Measurements from ENCODE around the gene NRF1. TPM values are rescaled to one million over a fixed set of nuclear protein-coding genes. Genes with fewer than 3 reads are reported as not detected.

The NRF1 gene
- total RNA-seq, 2 donors from 2014 or later: 15.6 to 21.7 TPM

DNA sequence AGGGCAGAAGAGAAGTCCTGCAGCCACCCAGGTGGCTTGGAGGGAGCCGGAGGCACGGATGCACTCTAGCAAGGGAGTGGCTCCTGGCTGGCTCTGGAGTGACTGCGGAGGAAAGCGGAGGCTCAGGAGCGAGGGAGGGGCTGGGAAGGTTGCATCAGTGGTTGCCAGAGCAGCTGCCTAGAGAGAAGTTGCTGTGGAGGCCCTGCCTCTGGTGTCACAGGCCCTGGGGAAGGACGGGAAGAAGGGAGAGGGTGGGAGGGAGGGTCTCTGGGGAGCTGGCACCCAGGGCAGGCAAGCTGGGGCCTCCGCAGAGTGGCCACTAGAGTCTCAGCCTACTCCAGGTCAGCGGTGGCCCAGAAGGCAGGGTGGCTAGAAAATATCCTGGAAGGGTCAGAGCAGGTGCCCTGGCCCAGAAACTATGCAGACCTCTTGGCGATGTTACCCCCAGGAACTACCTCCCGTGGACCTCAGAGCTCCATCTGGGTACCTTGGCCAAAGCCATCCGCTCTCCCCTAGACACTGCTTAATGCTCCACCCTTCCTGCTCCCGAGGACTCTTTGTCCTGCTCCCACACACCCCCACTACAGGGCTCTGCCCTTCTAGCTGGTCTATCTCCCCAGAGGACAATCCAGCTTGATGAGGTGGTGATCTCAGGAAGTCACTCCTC is 164.3 kb downstream of the NRF1 start:
- H3K27ac Mint-ChIP-seq: no peak overlapping the region
- DNase-seq (ENCODE audit: low spot score in 2 of 2): no peak
- H3K36me3 Mint-ChIP-seq: no peaks in the 10 kb centered on the region
- no peak for ATAC-seq
- H3K9me3 Mint-ChIP-seq: no peaks in the 10 kb centered on the region

DNA sequence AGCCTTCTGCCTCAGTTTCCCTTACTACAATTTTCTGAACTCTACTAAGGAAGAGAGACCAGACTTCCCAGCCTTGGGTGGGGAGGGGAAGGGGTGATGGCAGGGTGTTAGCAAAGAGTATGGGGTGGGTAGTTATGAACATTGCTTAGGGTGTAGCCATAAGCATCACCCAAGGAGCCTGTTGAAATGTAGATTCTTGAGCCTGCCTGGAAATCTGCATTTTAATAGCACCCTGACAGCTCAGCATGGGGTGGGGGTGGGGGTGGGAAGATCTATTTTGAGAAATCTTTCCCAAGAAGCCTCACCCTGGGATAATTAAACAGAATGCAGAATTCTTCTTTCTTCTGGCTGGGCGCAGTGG is 164.8 kb downstream of the NRF1 start:
- DNase-seq (ENCODE audit: low spot score in 2 of 2): no peak
- H3K9me3 Mint-ChIP-seq: no peaks in the 10 kb centered on the region
- ATAC-seq: no peak
- no peak overlapping the region for H3K27ac Mint-ChIP-seq
- H3K36me3 Mint-ChIP-seq: no peaks in the 10 kb centered on the region

DNA sequence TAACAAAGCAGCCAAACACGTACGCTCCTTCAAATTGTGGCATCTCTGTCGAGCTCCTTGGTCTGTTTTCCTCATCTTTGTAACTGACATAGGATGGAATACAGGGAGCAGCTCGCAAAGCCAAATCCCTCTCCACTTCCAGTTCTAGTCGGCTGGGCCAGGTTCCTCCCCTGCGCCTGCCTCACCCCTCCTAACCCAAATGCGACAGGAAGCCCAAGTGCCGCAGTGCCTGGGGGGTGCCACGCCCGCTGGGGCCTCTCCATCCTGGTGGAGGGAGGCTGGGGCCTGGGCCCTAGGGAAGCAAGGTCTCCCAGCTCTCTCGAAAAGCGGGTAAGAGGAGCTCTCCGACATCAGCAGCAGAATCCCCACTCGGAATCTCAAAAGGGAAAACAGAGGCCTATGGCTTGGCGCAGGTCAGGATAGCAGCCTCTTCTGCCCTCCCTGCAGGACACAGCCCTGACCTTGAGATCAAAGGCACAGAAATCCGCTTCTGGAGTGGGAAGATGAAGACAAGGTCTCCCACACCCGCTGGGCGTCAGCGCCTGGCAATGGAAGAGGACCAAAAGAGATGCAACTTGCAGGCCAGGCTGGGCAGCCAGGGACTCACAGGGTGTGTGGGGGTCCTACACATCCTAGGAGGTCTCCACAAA is 165.8 kb downstream of the NRF1 start:
- Mint-ChIP-seq H3K36me3 (peaks cover 0 to 2% of the 10 kb centered on the region in 2 donors), H3K9me3 (no peaks in the 10 kb centered on the region), H3K27ac (no peak overlapping the region)
- DNase-seq (ENCODE audit: low spot score in 2 of 2) (no peak), ATAC-seq (no peak)

DNA sequence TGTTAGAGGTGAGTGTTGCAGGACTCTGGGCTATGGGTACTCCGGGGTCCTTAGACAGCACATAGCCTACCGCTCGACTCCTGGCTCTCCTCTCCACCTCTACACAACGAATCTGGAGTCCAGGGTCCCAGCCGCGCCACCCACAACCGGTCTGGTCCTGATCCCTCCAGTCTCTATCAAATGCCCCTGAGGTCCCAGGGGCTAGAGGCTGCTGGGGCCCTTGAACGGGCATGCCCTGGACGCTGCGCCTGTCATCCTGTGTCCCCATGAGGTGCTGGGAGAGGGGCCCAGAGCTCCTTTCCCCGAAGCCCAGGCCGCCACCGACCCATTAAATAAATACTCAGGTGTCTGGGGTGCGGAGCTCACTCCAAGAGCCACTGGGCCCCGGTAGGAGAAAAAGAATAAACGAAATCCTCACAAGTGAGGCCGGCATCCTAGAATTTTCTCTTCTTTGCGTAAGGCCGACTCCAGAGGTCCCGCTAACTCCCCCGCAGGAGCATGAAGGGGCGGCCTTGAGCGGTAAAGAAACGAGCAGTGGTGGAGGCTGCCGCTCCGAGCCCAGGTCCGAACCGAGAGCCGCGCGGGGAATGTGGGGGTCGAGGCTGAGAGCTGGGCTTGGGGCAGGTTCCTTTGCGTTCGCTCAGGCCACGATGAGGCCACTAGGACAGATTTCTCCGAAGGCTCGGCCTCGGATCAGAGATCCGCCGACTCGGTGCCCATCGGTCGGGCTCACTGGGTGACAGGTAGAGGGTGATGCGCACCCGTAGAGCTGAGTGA is 166.7 kb downstream of the NRF1 start:
- H3K36me3 Mint-ChIP-seq: peaks cover 0 to 7% of the 10 kb centered on the region in 2 donors
- H3K27ac Mint-ChIP-seq: no peak overlapping the region
- ATAC-seq (no peak), DNase-seq (ENCODE audit: low spot score in 2 of 2) (no peak)
- no peaks in the 10 kb centered on the region for H3K9me3 Mint-ChIP-seq

DNA sequence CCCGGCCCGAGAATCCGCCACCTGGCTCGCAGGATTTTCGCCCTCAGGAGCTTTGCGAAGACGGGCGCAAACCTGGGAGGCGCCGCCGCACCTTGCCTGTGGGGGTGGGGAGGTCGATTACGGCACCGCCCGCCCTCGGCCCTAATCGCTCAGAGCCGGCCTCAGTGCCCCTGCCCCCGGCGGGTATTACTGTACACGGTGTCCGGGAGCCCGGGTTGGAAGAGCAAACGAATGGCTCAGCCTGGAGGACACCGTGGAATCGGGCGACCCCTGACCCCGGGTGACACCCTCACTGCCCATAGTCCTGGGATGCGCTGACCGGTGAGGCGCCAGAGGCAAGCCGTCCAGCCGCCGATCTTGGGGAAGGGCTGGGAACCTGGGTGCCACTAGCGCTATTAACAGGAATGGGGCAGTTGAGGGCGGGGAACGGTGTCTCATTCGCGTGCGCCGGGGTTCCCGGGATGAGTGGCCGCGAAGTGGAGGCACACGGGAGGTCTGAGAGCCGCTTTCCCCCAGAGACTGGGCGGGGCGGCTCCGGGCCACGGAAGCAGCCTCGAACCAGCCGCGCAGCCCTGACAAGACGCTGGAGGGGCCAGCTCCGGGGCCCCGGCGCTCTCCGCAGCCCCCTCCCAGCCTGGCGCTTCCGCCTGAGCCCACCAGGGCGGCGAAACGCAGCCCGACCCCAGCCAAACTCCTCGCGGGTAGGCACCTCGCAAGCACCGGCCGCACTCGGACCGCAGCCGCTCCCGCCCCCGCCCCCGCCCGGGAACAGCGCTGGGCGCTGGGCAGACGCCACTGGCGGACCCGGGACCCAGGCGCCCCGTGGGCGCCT is 167.5 kb downstream of the NRF1 start:
- Mint-ChIP-seq H3K9me3 (no peaks in the 10 kb centered on the region), H3K27ac (no peak overlapping the region), H3K36me3 (peaks cover 0 to 7% of the 10 kb centered on the region in 2 donors)
- ATAC-seq (no peak), DNase-seq (ENCODE audit: low spot score in 2 of 2) (peak in 1 of 2 donors; percentile 25)

DNA sequence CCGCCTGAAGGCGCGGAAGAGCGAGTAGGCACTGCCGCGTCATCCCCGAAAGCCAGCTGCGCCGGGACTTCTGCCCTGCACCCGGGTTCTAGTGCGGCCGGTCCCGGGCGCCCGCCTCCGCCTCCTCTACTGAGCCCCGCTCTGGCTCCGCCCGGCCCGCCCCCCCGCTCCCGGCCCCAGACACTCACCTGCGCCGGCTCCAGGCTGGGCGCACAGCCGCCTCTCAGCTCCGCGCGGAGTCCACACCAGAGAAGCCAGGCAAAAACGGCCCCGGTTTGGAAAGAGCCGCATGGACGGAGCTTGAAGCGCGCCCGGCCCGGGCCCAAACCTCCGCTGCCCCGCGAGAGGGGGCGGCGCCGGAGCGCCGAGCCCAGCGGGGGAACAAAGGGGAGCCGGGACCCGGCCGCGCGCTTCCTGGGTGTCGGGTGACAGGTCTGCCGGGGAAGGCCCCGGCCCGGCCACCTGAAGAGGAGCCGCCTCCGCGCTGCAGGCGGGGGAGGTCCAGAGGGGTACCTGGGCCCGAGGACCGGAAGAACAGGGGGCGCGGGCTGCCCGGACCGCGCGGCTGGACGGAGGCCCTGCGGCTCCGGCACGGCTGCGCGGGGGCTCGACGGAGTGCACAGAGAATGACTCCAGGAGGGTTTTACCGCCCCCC is 168.2 kb downstream of the NRF1 start:
- Mint-ChIP-seq H3K36me3 (peaks cover 0 to 7% of the 10 kb centered on the region in 2 donors), H3K27ac (no peak overlapping the region), H3K9me3 (no peaks in the 10 kb centered on the region)
- ATAC-seq (peak; percentile 59 to 71), DNase-seq (ENCODE audit: low spot score in 2 of 2) (peak; percentile 56 to 66)

DNA sequence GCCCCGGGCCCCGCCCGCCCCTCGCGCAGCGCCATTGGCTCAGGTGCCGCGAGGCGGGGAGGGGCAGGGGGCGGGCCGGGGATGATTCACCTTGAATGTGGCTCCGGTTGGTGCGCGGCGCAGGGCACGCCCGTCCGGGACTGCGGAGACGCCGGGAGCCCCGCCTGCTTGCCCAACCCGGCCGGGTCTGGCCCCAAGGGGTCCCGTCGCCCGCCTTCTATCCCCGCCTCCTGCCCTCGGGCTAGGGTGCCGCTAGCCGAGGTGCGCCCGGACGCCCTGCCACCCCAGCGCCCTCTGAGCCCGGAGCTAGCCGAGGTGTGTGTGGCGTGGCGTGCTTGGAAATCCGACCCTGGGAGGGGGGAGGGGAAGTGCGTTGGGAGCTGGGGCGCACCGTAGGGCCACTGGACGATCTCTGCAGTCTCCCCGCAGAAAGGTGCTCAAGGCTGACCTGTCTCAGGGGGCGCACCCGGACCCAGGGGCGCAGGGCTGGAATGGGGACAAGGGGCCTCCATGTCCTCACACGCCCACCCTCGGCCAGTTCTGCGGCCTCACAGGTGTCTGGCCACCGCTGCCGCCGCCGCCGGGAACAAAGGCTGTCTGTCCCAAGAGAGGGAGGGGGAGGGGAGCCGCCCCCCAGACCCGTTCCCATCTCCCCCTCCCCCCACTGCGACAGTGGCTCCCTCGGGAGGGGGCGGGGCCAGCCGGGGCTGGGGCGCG is 168.9 kb downstream of the NRF1 start:
- ATAC-seq: peak; percentile 84 to 89
- Mint-ChIP-seq H3K36me3 (peaks cover 0 to 7% of the 10 kb centered on the region in 2 donors), H3K9me3 (no peaks in the 10 kb centered on the region), H3K27ac (no peak overlapping the region)
- peak; percentile 67 to 78 for DNase-seq (ENCODE audit: low spot score in 2 of 2)

DNA sequence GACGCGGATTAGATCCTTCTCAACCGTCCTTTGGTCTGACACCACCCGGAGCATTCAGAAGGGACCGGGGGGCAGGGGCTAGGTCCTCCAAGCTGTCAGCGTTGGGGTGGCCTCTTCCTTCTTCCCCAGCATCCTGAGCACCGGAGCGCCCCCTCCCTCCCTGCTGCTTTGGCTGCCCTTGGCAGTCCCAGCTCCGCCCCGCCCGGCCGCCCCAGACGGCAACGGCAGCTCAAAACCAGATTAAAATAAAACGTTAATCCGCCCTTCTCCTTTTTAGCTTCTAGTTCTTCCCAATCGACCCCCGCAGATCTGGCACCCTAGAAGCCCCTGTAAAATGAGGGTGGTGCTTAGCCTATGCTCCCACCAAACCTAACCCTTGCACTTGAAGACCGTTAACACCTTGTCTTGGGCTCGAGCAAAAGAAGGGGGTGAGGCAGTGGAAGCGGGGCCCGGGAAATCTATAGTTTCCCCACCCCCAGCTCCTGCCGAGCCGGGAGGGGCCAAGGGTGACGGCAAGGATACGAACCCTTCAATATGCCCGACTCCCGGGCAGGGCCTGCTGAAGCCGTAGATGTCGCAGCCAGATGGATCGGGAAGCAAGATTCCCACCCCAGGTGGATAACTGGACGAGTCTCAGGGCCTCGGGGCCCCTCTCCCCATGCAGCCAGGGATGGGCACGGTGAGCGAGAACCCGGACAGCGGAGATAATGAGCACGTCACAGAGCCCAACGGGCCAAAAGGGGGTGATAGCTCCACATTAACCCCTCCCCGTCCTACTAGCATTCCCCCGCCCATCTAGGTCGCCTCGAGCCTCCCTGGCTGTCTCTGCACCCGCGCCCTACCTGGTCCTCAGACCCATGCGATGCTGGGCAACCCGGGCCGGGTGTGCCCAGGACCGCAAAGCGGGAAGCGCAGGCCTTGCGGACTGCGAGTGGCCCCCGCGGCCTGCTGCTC is 169.7 kb downstream of the NRF1 start:
- Mint-ChIP-seq H3K9me3 (no peaks in the 10 kb centered on the region), H3K36me3 (peaks cover 0 to 7% of the 10 kb centered on the region in 2 donors), H3K27ac (no peak overlapping the region)
- DNase-seq (ENCODE audit: low spot score in 2 of 2) (peak in 1 of 2 donors; percentile 44), ATAC-seq (no peak)

DNA sequence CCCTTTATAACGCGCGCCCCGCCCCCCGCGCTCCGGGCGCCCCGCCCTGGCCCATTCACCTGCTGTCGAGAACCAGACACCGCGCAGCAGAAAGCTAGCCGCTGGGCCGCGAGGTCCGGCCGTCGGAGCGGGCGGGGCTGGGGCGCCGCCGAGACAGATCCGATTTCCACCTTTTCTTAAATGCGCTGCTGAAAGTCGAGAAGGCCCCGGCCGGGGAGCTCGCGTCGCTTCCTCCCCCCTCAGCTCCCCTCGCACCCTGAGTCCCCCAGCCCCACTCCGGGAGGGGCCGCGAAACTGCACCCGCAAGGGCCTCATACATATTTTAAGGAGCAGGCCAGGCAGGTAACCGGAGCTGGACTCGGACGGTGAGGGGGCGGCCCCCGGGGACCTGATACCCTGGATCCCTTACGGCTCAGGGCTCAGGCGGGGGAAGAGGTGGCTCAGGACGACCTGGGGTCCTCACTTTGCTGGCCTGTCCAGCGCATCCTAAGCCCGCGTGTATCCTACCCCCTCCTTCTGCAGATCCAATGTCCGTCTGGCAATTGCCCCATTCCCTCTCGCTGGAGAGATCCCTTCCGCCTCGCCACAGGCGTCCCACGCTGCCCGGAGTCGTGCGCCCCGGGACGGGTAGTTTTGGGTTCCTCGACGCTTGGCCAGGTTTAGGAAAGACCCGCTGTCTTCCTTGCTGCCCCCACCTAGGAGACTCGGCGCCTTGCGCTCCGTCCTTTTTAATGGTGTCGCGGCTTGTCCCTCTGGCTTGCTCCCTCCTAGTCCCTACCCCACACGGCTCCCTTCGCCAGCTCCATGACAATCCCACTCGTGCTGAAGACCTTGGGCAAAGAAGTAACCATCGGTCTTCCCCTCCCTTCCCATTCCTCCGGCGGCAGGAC is 170.7 kb downstream of the NRF1 start:
- H3K27ac Mint-ChIP-seq: no peak overlapping the region

DNA sequence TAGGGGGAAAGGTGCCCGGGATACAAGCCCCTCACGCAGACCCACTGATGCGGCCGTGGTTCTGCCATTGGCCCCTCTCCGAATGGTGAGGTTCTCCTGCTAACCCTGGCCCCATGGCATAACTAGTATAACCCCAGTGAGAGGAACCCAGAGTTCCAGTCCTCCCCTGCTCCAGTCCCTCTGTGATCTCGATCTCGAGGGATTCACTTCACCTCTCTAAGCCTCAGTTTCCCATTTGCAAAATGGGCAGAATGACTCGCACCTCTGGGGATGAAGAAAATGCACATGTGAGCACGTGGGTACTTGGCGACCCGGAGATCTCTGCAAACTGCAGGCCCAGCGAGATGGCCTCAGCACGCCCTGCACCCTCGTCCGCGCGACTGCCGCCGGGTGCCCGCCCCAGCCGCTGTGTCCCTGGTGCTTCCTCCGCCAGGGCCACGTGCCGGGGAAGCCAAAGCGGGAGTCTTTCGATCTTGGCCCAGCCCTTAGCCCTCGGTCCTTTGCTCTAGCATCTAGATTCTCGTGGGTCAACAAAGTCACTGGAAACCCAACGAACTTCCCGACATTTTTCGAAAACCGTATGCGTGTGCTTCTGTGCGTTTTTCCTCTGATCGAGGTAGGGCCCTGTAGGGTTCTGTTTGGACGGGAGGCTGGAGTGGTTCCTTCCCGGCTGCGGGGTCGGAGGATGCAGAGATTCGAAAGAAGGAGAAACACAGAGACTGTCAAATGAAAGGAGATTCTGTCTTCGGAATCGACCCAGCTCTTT is 171.5 kb downstream of the NRF1 start:
- ATAC-seq (no peak), DNase-seq (ENCODE audit: low spot score in 2 of 2) (peak in 1 of 2 donors; percentile 25)
- H3K9me3 Mint-ChIP-seq: no peaks in the 10 kb centered on the region
- H3K27ac Mint-ChIP-seq: no peak overlapping the region
- peaks cover 0 to 7% of the 10 kb centered on the region in 2 donors for H3K36me3 Mint-ChIP-seq

More for the DNA sequence above, 170.7 kb downstream of the NRF1 start:
- no peaks in the 10 kb centered on the region for H3K9me3 Mint-ChIP-seq
- ATAC-seq: no peak
- H3K36me3 Mint-ChIP-seq: peaks cover 0 to 7% of the 10 kb centered on the region in 2 donors
- peak in 1 of 2 donors; percentile 24 for DNase-seq (ENCODE audit: low spot score in 2 of 2)

DNA sequence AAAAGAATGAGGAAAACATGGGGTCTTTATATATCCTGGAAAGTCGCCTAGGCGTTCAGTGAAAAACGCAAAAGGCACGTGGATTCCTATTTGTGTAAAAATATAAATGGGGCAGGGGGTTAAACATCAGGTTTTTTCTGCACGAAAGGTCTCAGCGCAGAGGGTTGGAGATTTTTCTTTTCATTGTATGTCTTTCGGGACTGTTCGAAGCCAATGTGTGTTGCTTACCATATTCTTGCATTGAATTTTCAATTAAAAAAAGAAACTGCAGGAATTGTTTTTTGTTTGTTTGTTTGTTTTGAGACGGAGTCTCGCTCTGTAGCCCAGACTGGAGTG is 172.0 kb downstream of the NRF1 start:
- H3K36me3 Mint-ChIP-seq: peaks cover 0 to 7% of the 10 kb centered on the region in 2 donors
- no peak overlapping the region for H3K27ac Mint-ChIP-seq
- no peak for ATAC-seq

DNA sequence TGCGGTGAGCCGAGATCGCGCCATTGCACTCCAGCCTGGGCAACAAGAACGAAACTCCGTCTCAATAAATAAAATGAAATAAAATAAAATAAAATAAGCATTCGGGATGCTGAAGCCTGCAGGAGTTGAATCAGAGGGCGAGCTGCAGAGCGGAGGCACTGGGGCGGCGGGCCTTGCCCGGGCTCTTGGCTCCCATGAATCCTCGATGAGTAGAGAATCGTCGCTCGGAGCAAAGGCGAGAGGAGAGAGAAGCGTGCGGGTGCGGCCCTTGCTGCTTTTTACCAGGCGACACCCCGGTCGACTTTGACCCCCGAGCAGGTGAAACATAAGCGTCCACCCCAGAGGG is 172.9 kb downstream of the NRF1 start:
- no peak for DNase-seq (ENCODE audit: low spot score in 2 of 2)
- peaks cover 0 to 7% of the 10 kb centered on the region in 2 donors for H3K36me3 Mint-ChIP-seq
- H3K9me3 Mint-ChIP-seq: no peaks in the 10 kb centered on the region

More for the DNA sequence above, 172.0 kb downstream of the NRF1 start:
- DNase-seq (ENCODE audit: low spot score in 2 of 2): no peak
- H3K9me3 Mint-ChIP-seq: no peaks in the 10 kb centered on the region

More for the DNA sequence above, 172.9 kb downstream of the NRF1 start:
- ATAC-seq: no peak
- H3K27ac Mint-ChIP-seq: no peak overlapping the region

All from activated naive CD4-positive, alpha-beta T cell treated with anti-CD3 and anti-CD28 coated beads, Interleukin-2, amount 50 U/mL, for 72 hours (primary cell).